ENCODE results near the gene NPDC1.

The NPDC1 gene

DNA sequence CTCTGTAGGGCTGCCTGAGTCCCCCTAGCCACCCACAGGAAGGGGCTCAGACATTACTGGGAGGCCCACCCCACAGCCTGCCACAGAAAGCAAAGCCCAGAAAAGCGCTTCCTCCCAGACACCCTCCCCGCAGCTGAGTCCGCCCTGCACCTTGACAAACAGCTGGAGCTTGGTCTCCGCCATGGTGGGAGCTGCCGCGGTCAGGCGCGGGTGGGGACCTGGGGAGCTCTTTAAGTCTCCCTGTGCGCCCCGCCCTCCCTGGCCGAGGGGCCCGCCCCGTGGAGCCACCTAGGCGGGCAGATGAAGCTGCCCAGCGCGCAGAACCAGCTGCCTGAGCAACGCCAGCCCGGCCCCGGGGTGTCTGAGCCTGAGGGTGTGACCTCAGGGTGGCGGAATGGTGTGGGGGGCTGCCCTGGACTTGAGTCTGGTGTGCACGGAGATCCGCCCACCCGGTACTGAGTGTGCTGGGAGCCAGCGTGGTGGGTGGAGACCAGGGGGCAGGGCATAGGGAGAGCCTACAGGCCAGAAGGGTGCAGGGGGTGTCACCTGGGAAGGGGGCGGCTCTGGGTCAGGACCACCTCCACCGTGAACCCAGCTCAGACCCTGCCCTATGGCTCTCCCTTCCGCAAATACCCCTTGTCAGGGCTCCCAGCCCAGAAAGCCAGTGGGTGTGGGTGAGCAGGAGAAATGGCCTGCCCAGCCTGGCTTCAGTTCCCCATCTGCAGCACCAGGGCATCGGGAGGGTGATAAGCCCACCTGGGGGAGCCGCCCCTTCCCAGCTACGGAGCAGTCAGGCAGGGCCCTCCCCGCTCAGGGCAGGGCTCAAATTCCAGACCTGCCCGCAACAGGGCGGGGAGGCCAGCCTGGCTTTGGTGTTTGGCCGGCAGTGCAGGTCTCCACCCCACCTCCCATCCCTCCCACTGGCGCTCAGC is 49.4 kb downstream of the NPDC1 start, which contains the start of gene CLIC3:
TSS of gene CLIC3 (minus strand) at position 208 of the 932 bp plus-strand sequence. CDS start at position 183, 25 bp downstream.
- Histone ChIP-seq H3K36me3 (ENCODE audit: control insufficient read depth, insufficient read depth, low read length) (no peaks in the 10 kb centered on the region; the same call in 1 of the 2 replicates), H3K4me3 (replicated peaks; ENCODE audit: low read depth, low read length) (no peak within 1 kb of the TSS), H3K27me3 (replicated peaks; ENCODE audit: control insufficient read depth, insufficient read depth, low read length) (no peaks in the 10 kb centered on the region; the same call in 1 of the 2 replicates)
- DNase-seq (ENCODE audit: extremely low read depth, insufficient read length): peak; percentile 63
- TF ChIP-seq, protein P1, sequence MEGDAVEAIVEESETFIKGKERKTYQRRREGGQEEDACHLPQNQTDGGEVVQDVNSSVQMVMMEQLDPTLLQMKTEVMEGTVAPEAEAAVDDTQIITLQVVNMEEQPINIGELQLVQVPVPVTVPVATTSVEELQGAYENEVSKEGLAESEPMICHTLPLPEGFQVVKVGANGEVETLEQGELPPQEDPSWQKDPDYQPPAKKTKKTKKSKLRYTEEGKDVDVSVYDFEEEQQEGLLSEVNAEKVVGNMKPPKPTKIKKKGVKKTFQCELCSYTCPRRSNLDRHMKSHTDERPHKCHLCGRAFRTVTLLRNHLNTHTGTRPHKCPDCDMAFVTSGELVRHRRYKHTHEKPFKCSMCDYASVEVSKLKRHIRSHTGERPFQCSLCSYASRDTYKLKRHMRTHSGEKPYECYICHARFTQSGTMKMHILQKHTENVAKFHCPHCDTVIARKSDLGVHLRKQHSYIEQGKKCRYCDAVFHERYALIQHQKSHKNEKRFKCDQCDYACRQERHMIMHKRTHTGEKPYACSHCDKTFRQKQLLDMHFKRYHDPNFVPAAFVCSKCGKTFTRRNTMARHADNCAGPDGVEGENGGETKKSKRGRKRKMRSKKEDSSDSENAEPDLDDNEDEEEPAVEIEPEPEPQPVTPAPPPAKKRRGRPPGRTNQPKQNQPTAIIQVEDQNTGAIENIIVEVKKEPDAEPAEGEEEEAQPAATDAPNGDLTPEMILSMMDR (IDR thresholded peaks at IDR 0.05; ENCODE audit: insufficient read depth, low read length, poor library complexity, severe bottlenecking): no peak

GRCh38 chr9:136995772-136996311 is 50.1 kb downstream of the NPDC1 start:
- no peaks in the 10 kb centered on the region; the same call in 1 of the 2 replicates for H3K27me3 ChIP-seq (replicated peaks; ENCODE audit: control insufficient read depth, insufficient read depth, low read length)
- no peak overlapping the region for H3K4me3 ChIP-seq (replicated peaks; ENCODE audit: low read depth, low read length)
- no peak for DNase-seq (ENCODE audit: extremely low read depth, insufficient read length)
- H3K36me3 ChIP-seq (ENCODE audit: control insufficient read depth, insufficient read depth, low read length): no peaks in the 10 kb centered on the region; the same call in 1 of the 2 replicates
- TF ChIP-seq, protein P1 (IDR thresholded peaks at IDR 0.05; ENCODE audit: insufficient read depth, low read length, poor library complexity, severe bottlenecking): no peak

DNA sequence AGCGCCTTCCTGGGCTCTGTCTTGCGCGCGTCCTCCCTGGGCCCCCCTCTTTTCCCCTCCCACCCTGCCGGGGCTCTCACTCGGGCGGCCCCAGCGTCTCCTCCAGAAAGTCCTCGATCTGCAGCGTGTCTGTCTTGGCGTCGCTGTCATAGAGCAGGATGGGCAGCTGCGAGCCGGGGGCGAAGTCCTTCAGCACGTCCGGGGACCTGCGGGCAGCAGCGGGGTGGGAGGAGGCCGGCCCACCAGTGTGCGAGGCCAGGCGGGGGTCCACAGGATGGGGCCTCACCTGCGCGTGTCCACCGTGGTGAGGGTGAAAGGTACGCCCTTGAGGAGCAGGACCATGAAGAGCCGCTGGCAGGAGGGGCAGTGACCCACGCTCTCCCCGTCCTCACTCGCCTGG is 50.6 kb downstream of the NPDC1 start:
- no peak for DNase-seq (ENCODE audit: extremely low read depth, insufficient read length)
- Histone ChIP-seq H3K4me3 (replicated peaks; ENCODE audit: low read depth, low read length) (no peak overlapping the region), H3K27me3 (replicated peaks; ENCODE audit: control insufficient read depth, insufficient read depth, low read length) (no peaks in the 10 kb centered on the region; the same call in 1 of the 2 replicates), H3K36me3 (ENCODE audit: control insufficient read depth, insufficient read depth, low read length) (no peaks in the 10 kb centered on the region; the same call in 1 of the 2 replicates)
- TF ChIP-seq, protein P1 (IDR thresholded peaks at IDR 0.05; ENCODE audit: insufficient read depth, low read length, poor library complexity, severe bottlenecking): no peak

DNA sequence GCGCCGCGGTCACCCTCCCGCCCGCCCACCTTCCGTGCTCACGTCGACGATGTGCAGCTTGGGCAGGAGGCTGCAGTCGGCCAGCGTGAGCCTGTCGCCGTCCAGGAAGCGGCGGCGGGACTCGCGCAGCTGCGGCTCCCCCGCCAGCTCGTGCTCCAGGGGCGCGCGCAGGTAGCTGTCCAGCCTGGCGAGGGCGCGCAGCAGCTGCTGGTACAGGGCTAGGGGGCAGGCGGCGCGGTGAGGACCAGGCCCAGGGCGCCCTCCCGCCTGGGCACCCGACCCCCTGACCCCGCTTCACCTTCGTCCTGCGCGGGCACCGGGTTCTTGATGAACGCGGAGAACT is 51.1 kb downstream of the NPDC1 start:
- no peak for DNase-seq (ENCODE audit: extremely low read depth, insufficient read length)
- Histone ChIP-seq H3K36me3 (ENCODE audit: control insufficient read depth, insufficient read depth, low read length) (no peaks in the 10 kb centered on the region; the same call in 1 of the 2 replicates), H3K4me3 (replicated peaks; ENCODE audit: low read depth, low read length) (no peak overlapping the region), H3K27me3 (replicated peaks; ENCODE audit: control insufficient read depth, insufficient read depth, low read length) (no peaks in the 10 kb centered on the region; the same call in 1 of the 2 replicates)
- TF ChIP-seq, protein P1 (IDR thresholded peaks at IDR 0.05; ENCODE audit: insufficient read depth, low read length, poor library complexity, severe bottlenecking): no peak

GRCh38 chr9:136994180-136994887 is 51.6 kb downstream of the NPDC1 start:
- H3K27me3 ChIP-seq (replicated peaks; ENCODE audit: control insufficient read depth, insufficient read depth, low read length): no peaks in the 10 kb centered on the region; the same call in 1 of the 2 replicates
- no peak overlapping the region for H3K4me3 ChIP-seq (replicated peaks; ENCODE audit: low read depth, low read length)
- TF ChIP-seq, protein P1 (IDR thresholded peaks at IDR 0.05; ENCODE audit: insufficient read depth, low read length, poor library complexity, severe bottlenecking): no peak
- no peak for DNase-seq (ENCODE audit: extremely low read depth, insufficient read length)
- no peaks in the 10 kb centered on the region; the same call in 1 of the 2 replicates for H3K36me3 ChIP-seq (ENCODE audit: control insufficient read depth, insufficient read depth, low read length)
